Superior temporal gyrus (tissue), 1 donor: ENCODE results near the gene JOSD1.

Experiments used
- DNase-seq: peaks from one replicate; pipeline ENCODE4 v3.0.0-alpha.2; 2016; ENCODE audit errors: extremely low spot score

JOSD1 gene

GRCh38 chr22:38733329-38733723 is 32.6 kb upstream of the JOSD1 start:
- DNase-seq = peak; percentile 79

- DNase-seq = peak; percentile 53
Observed at GRCh38 chr22:38732251-38732815, 31.6 kb upstream of the JOSD1 start.

GRCh38 chr22:38731703-38732161 is 31.0 kb upstream of the JOSD1 start:
- DNase-seq = no peak

GRCh38 chr22:38730411-38730871 is 29.7 kb upstream of the JOSD1 start:
- DNase-seq = no peak

- DNase-seq = peak; percentile 12
Observed at GRCh38 chr22:38729946-38730345, 29.2 kb upstream of the JOSD1 start.

- DNase-seq = peak; percentile 9
Observed at GRCh38 chr22:38728871-38729796, 28.4 kb upstream of the JOSD1 start.

GRCh38 chr22:38727530-38728451 is 27.0 kb upstream of the JOSD1 start:
- DNase-seq = no peak

- DNase-seq = no peak
Observed at GRCh38 chr22:38727123-38727522, 26.4 kb upstream of the JOSD1 start.

- DNase-seq = no peak
Observed at GRCh38 chr22:38725900-38726655, 25.3 kb upstream of the JOSD1 start.

GRCh38 chr22:38724926-38725571 is 24.3 kb upstream of the JOSD1 start:
- peak; percentile 89 for DNase-seq

- no peak for DNase-seq
Observed at GRCh38 chr22:38724176-38724575, 23.4 kb upstream of the JOSD1 start.

GRCh38 chr22:38721551-38721950 is 20.8 kb upstream of the JOSD1 start:
- DNase-seq = no peak

GRCh38 chr22:38720350-38720749 is 19.6 kb upstream of the JOSD1 start:
- no peak for DNase-seq

- DNase-seq = no peak
Observed at GRCh38 chr22:38719196-38719595, 18.5 kb upstream of the JOSD1 start.

- DNase-seq = no peak
Observed at GRCh38 chr22:38718414-38718813, 17.7 kb upstream of the JOSD1 start.

GRCh38 chr22:38717244-38717643 is 16.5 kb upstream of the JOSD1 start:
- DNase-seq = no peak

GRCh38 chr22:38716826-38717225 is 16.1 kb upstream of the JOSD1 start:
- DNase-seq = no peak

GRCh38 chr22:38716271-38716670 is 15.5 kb upstream of the JOSD1 start:
- no peak for DNase-seq

- DNase-seq = no peak
Observed at GRCh38 chr22:38715852-38716251, 15.1 kb upstream of the JOSD1 start.

- no peak for DNase-seq
Observed at GRCh38 chr22:38715176-38715764, 14.5 kb upstream of the JOSD1 start.
